ENCODE results near the gene CFAP45. TPM values are rescaled to one million over a fixed set of nuclear protein-coding genes. Genes with fewer than 3 reads are reported as not detected.

CFAP45 gene
- total and polyA plus RNA-seq, 2 of the 8 experiments (the other 6 are each of a cell fraction or from before 2014, with no cell fraction given): 0.05 TPM; not detected in 1

DNA sequence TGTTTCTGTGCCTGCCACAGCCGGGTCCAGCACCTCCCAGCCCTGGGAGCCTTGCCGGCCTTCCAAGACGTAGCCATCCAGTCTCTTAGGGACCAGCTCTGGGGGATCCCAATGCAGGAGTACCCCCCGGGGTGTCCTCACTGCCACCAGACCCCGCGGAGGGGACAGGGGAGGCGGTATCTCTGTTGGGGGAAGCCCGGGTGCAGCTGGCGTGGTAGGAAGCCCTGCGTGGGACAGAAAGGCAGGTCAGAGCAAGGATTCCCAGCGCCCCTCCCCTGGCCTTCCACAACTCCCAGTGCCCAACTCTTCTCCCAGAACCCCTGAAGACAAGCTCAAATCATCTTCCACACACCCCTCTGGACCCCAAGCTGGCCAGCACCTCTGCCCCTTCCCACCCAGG is 30.3 kb upstream of the CFAP45 start:
- FAIRE-seq: no peak
- TF ChIP-seq RBBP5 (IDR thresholded peaks at IDR 0.05; ENCODE audit: borderline replicate concordance, low read depth, low read length) (no peak), BCL11A (IDR thresholded peaks at IDR 0.05; ENCODE audit: low read depth in 2 of 2, low read length in 2 of 2) (no peak), POU5F1 (IDR thresholded peaks at IDR 0.05; ENCODE audit: low read depth, low read length) (no peak), POLR2A (IDR thresholded peaks at IDR 0.05; ENCODE audit: control extremely low read depth in 1 of 2, low read depth in 2 of 2, low read length in 2 of 2) (no peak)

More for the DNA sequence above, 30.3 kb upstream of the CFAP45 start:
- Histone ChIP-seq H3K4me1 (replicated peaks in 1 of 4; ENCODE audit: control insufficient read depth in 3 of 4, insufficient read depth in 4 of 4, low read length in 3 of 4) (peaks cover 0 to 4% (median 1%) of the 10 kb centered on the region in 4 experiments; a peak in 5 of 7 replicates), H2BK20ac (ENCODE audit: low read length) (no peak overlapping the region), H4K5ac (ENCODE audit: insufficient read length, low read depth, low read length) (no peak overlapping the region), H2BK15ac (ENCODE audit: low read length) (no peak overlapping the region), H2AK5ac (ENCODE audit: low read depth, low read length) (no peak overlapping the region), H3K36me3 (ENCODE audit: control insufficient read depth in 2 of 4, insufficient read depth in 4 of 4, low read length in 3 of 4) (peaks cover 3 to 36% (median 17%) of the 10 kb centered on the region in 4 experiments; a peak in 6 of 8 replicates), H3K23ac (ENCODE audit: insufficient read length) (no peak overlapping the region), H3K14ac (ENCODE audit: insufficient read length) (no peak overlapping the region), H2AFZ (ENCODE audit: low read length) (no peak overlapping the region), H2BK120ac (replicated peaks; ENCODE audit: low read depth, low read length) (no peak overlapping the region), H3K18ac (ENCODE audit: extremely low read depth, low read length) (no peak overlapping the region), H4K8ac (ENCODE audit: extremely low read depth, insufficient read depth, low read length) (no peak overlapping the region), H3K4me3 (ENCODE audit: extremely low read depth in 1 of 4, insufficient read depth in 2 of 4, low read depth in 3 of 4, low read length in 4 of 4) (no peak overlapping the region), H3K4me2 (ENCODE audit: insufficient read depth in 1 of 2, low read depth in 2 of 2, low read length in 2 of 2) (no peak overlapping the region), H3K23me2 (ENCODE audit: low read depth, low read length) (peaks cover 5% of the 10 kb centered on the region; the same call in 1 of the 2 replicates), H4K20me1 (replicated peaks in 1 of 2; ENCODE audit: control insufficient read depth in 1 of 2, insufficient read depth in 2 of 2, low read length in 2 of 2) (peaks cover 0 to 3% of the 10 kb centered on the region in 2 experiments), H3K27ac (ENCODE audit: low read depth, low read length) (no peak overlapping the region), H3K9me3 (ENCODE audit: insufficient read depth in 2 of 2, low read depth in 1 of 2, low read length in 1 of 2) (no peaks in the 10 kb centered on the region), H3K9ac (replicated peaks in 1 of 4; ENCODE audit: extremely low read depth in 1 of 4, low read depth in 3 of 4, low read length in 3 of 4) (no peak overlapping the region), H3K56ac (replicated peaks; ENCODE audit: insufficient read length, low read depth, low read length) (no peak overlapping the region), H3K79me2 (ENCODE audit: control insufficient read depth in 1 of 2, insufficient read depth in 2 of 2, low read length in 2 of 2) (no peaks in the 10 kb centered on the region), H3K4ac (replicated peaks; ENCODE audit: insufficient read length, low read depth, low read length) (no peak overlapping the region), H2BK5ac (ENCODE audit: low read depth, low read length) (no peak overlapping the region), H2BK12ac (ENCODE audit: low read depth, low read length) (no peak overlapping the region), H4K91ac (replicated peaks; ENCODE audit: insufficient read length, low read length) (no peak overlapping the region), H3K79me1 (ENCODE audit: low read depth, low read length) (no peaks in the 10 kb centered on the region), H3K27me3 (replicated peaks in 1 of 4; ENCODE audit: control insufficient read depth in 3 of 4, extremely low read depth in 1 of 4, insufficient read depth in 3 of 4, low read length in 3 of 4) (peaks cover 0 to 1% (median under 1%) of the 10 kb centered on the region in 4 experiments; a peak in 2 of 7 replicates)
- POLR2A ChIA-PET (ENCODE audit: partially characterized antibody): interaction anchor here (0.6 to 3.0 kb wide), 6 partner anchors 9 to 96 kb away, joined by 3 to 15 read pairs (median 4); partner anchors contain the start of gene IGSF9
- 91% methylated on average over 10 of the region's 11 CpGs; no CpG with 5 or more reads in 1 of the 2 experiments for WGBS, 2 experiments (ENCODE audit: extremely low coverage in 1 of 2, insufficient coverage in 1 of 2, insufficient read length in 1 of 2, insufficient replicate concordance in 2 of 2, low coverage in 1 of 2, low lambda C conversion rate in 2 of 2, missing lambda C conversion rate in 1 of 2)
- DNase-seq (ENCODE audit: low read depth in 1 of 2, low spot score in 2 of 2): no peak
- CTCF ChIA-PET (ENCODE audit: partially characterized antibody): interaction anchor here (0.7 to 35.5 kb wide), 14 partner anchors 9 to 716 kb away, joined by 3 to 696 read pairs (median 4); partner anchors contain the start of gene CFAP45

All from H1 (cell line).